ENCODE measurements around the gene C1QTNF8. TPM values are rescaled to one million over a fixed set of nuclear protein-coding genes. Genes with fewer than 3 reads are reported as not detected.

Gene C1QTNF8
- total RNA-seq, 1 experiment from 2014 or later, result not detected

DNA sequence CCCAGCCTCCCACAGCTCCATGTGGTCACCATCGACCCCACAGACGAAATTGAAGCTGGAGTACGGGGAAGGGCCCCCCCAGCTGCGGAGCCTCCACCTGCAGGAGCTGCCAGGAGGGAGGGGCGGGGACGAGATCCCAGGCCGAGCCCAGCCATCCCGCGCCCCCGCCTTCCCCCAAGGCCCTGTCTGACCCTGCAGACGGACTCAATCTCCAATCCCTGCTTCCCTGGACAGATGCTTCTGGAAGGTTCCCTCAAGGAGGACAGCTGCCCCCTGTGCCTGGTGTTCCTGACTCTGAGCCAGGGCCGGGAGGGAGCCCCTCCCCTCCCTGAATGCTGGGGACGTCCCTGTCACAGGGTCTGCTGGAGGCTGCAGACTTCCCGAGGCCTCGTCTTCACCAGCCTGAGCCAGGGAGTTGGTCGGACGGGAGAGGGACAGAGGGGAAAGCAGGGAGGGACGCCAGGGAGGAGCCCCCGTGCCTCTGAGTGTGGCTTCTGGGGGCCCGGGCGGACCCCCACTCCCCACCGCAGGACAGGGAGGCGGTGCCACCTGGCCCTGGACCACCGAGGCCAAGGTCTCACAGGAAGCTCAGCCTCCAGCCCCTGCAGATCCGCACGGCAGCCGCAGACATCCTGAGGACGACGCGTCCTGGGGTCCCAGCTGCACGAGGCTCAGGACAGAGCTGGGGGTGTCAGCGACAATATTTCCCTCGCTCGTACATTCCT, 21.3 kb upstream of the C1QTNF8 start:
- no peak overlapping the region for H3K4me2 ChIP-seq (ENCODE audit: low read length)
- H3K4me3 ChIP-seq (ENCODE audit: low read length), result no peak overlapping the region
- H4K20me1 ChIP-seq (ENCODE audit: low read length), result no peaks in the 10 kb centered on the region
- no peaks in the 10 kb centered on the region for H3K79me2 ChIP-seq (ENCODE audit: low read length)
- CTCF ChIA-PET, result no interaction called here
- H3K9me3 ChIP-seq (ENCODE audit: low read length), result no peaks in the 10 kb centered on the region
- TF ChIP-seq, protein P1, sequence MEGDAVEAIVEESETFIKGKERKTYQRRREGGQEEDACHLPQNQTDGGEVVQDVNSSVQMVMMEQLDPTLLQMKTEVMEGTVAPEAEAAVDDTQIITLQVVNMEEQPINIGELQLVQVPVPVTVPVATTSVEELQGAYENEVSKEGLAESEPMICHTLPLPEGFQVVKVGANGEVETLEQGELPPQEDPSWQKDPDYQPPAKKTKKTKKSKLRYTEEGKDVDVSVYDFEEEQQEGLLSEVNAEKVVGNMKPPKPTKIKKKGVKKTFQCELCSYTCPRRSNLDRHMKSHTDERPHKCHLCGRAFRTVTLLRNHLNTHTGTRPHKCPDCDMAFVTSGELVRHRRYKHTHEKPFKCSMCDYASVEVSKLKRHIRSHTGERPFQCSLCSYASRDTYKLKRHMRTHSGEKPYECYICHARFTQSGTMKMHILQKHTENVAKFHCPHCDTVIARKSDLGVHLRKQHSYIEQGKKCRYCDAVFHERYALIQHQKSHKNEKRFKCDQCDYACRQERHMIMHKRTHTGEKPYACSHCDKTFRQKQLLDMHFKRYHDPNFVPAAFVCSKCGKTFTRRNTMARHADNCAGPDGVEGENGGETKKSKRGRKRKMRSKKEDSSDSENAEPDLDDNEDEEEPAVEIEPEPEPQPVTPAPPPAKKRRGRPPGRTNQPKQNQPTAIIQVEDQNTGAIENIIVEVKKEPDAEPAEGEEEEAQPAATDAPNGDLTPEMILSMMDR (conservative IDR thresholded peaks at IDR 0.05; ENCODE audit: low read depth, low read length), result no peak
- TF ChIP-seq EZH2phosphoT487 (IDR thresholded peaks at IDR 0.05; ENCODE audit: borderline replicate concordance, low read length) (no peak), EZH2 (IDR thresholded peaks at IDR 0.05; ENCODE audit: low read length, unreplicated experiment) (no peak)
- no peaks in the 10 kb centered on the region for H3F3A ChIP-seq (ENCODE audit: low read length, unreplicated experiment)
- DNase-seq (no peak), ATAC-seq (no peak)
- no peaks in the 10 kb centered on the region for H3K27me3 ChIP-seq (ENCODE audit: low read length)
- H3K9me2 ChIP-seq (replicated peaks; ENCODE audit: low read length), result no peaks in the 10 kb centered on the region
- H2AFZ ChIP-seq (ENCODE audit: low read length), result no peak overlapping the region
- BruUV-seq (replicated peaks), result no TSS peak
- H3K9ac ChIP-seq (ENCODE audit: low read length), result no peak overlapping the region
- no peaks in the 10 kb centered on the region for H3K36me3 ChIP-seq (ENCODE audit: low read depth, low read length)
- POLR2A ChIA-PET (ENCODE audit: unreplicated experiment), result no interaction called here
- intact Hi-C loops (cut with micrococcal nuclease), result no loop called here
- H3K27ac ChIP-seq (ENCODE audit: low read length), result no peak overlapping the region
- H3K4me1 ChIP-seq (ENCODE audit: insufficient read depth, low read length), result no peaks in the 10 kb centered on the region

DNA sequence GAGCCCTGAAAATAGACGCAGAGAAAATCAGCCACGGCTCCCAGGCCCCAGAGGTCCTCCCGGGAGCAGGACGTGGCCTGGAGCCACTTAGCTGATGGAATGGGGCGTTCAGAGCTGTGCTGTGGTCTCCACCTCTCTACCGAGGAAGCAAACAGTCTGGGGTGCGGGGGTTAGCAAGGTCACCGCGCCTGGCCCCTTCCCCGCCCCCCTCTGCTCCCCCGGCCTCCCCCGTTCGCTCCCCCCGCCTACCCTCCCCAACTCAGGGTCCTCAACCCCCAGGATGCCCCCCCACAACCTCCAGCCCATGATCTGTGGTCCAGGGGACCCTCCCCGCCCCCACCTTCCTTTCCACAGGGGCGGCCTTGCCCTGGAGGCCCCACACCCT, 20.6 kb upstream of the C1QTNF8 start:
- Histone ChIP-seq H3K9me2 (replicated peaks; ENCODE audit: low read length) (no peaks in the 10 kb centered on the region), H3K4me2 (ENCODE audit: low read length) (no peak overlapping the region), H3F3A (ENCODE audit: low read length, unreplicated experiment) (no peaks in the 10 kb centered on the region), H3K79me2 (ENCODE audit: low read length) (no peaks in the 10 kb centered on the region), H3K9ac (ENCODE audit: low read length) (no peak overlapping the region), H3K27ac (ENCODE audit: low read length) (no peak overlapping the region), H3K36me3 (ENCODE audit: low read depth, low read length) (no peaks in the 10 kb centered on the region), H2AFZ (ENCODE audit: low read length) (no peak overlapping the region), H3K9me3 (ENCODE audit: low read length) (no peaks in the 10 kb centered on the region), H4K20me1 (ENCODE audit: low read length) (no peaks in the 10 kb centered on the region), H3K4me3 (ENCODE audit: low read length) (no peak overlapping the region), H3K27me3 (ENCODE audit: low read length) (no peaks in the 10 kb centered on the region), H3K4me1 (ENCODE audit: insufficient read depth, low read length) (no peaks in the 10 kb centered on the region)
- DNase-seq, result no peak
- BruUV-seq (replicated peaks), result no TSS peak
- ChIA-PET POLR2A (ENCODE audit: unreplicated experiment) (no interaction called here), CTCF (no interaction called here)
- ATAC-seq, result no peak
- intact Hi-C loops (cut with micrococcal nuclease), result no loop called here
- TF ChIP-seq EZH2phosphoT487 (IDR thresholded peaks at IDR 0.05; ENCODE audit: borderline replicate concordance, low read length), result no peak
- TF ChIP-seq, protein P1 (conservative IDR thresholded peaks at IDR 0.05; ENCODE audit: low read depth, low read length), result no peak
- TF ChIP-seq EZH2 (IDR thresholded peaks at IDR 0.05; ENCODE audit: low read length, unreplicated experiment), result no peak

DNA sequence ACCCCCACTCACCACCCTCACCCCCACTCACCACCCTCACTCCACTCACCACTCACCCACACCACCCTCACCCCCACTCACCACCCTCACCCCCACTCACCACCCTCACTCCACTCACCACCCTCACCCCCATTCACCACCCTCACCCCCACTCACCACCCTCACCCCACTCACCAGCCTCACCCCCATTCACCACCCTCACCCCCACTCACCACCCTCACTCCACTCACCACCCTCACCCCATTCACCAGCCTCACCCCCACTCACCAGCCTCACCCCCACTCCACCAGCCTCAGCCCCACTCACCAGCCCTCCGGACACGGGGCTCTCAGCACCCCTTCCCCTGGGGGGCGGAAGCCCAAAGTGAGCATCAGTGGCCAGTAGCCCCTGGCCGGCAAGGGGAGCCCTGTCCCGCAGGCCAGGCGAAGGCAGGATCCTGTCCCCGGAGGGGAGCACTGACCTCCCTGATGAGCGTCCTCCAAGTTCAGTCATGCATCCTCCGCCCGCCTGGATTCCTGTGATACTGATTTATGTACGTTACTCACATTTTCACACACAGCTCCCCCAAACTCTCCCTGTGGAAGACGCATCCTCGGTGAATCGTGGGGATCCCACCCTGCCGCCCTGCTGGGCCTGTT, 18.0 kb upstream of the C1QTNF8 start:
- Histone ChIP-seq H3K9me2 (replicated peaks; ENCODE audit: low read length) (no peaks in the 10 kb centered on the region), H3K9ac (ENCODE audit: low read length) (no peak overlapping the region), H3K36me3 (ENCODE audit: low read depth, low read length) (no peaks in the 10 kb centered on the region), H2AFZ (ENCODE audit: low read length) (no peak overlapping the region), H3K4me2 (ENCODE audit: low read length) (no peak overlapping the region), H3F3A (ENCODE audit: low read length, unreplicated experiment) (no peaks in the 10 kb centered on the region), H3K27me3 (ENCODE audit: low read length) (peaks cover 14% of the 10 kb centered on the region), H3K4me3 (ENCODE audit: low read length) (no peak overlapping the region), H3K79me2 (ENCODE audit: low read length) (no peaks in the 10 kb centered on the region), H3K4me1 (ENCODE audit: insufficient read depth, low read length) (no peaks in the 10 kb centered on the region), H3K9me3 (ENCODE audit: low read length) (no peaks in the 10 kb centered on the region), H4K20me1 (ENCODE audit: low read length) (no peaks in the 10 kb centered on the region), H3K27ac (ENCODE audit: low read length) (no peak overlapping the region)
- BruUV-seq (replicated peaks), result no TSS peak
- ChIA-PET CTCF (no interaction called here), POLR2A (ENCODE audit: unreplicated experiment) (no interaction called here)
- TF ChIP-seq, protein P1 (conservative IDR thresholded peaks at IDR 0.05; ENCODE audit: low read depth, low read length), result no peak
- no peak for TF ChIP-seq EZH2 (IDR thresholded peaks at IDR 0.05; ENCODE audit: low read length, unreplicated experiment)
- TF ChIP-seq EZH2phosphoT487 (IDR thresholded peaks at IDR 0.05; ENCODE audit: borderline replicate concordance, low read length), result no peak
- intact Hi-C loops (cut with micrococcal nuclease), result no loop called here
- ATAC-seq (no peak), DNase-seq (no peak)
